SU-DHL-6 (cell line): ENCODE results near the gene AKAP14.

Experiments used
- H2AFZ ChIP-seq: fragments of 200-600 bp; sonication (generic); 2 replicates; pipeline ENCODE4 v1.6.1; 2014; ENCODE audit warnings: low read depth, mild to moderate bottlenecking, moderate library complexity, mixed read lengths, antibody characterized with exemption, low read length; ENCODE audit not compliant: severe bottlenecking
- H3F3A ChIP-seq: fragments of 200-600 bp; shearing (Covaris generic); 2 replicates; pipeline ENCODE4 v1.6.0; 2016; ENCODE audit warnings: antibody characterized with exemption, mild to moderate bottlenecking; ENCODE audit not compliant: insufficient read depth
- H3K27ac ChIP-seq: fragments of 200-600 bp; sonication (generic); 2 replicates; pipeline ENCODE4 v1.5.1; 2016; ENCODE audit warnings: low read depth, mild to moderate bottlenecking, low read length, moderate library complexity, mixed read lengths
- H3K27me3 ChIP-seq: fragments of 200-600 bp; sonication (generic), shearing (Covaris generic); 2 replicates; pipeline ENCODE4 v1.6.0; 2014; ENCODE audit warnings: mild to moderate bottlenecking, low read length
- H3K36me3 ChIP-seq: fragments of 200-600 bp; sonication (generic); 2 replicates; pipeline ENCODE4 v1.6.1; 2014; ENCODE audit warnings: mild to moderate bottlenecking, low read length, mixed read lengths
- H3K4me2 ChIP-seq: fragments of 300-600, 200-600 bp; shearing (Covaris generic), sonication (generic); 2 replicates; pipeline ENCODE4 v1.6.0; 2014; ENCODE audit warnings: low read length, low read depth, mild to moderate bottlenecking; ENCODE audit not compliant: poor library complexity, severe bottlenecking
- H3K4me3 ChIP-seq: fragments of 200-600 bp; sonication (generic); 2 replicates; pipeline ENCODE4 v1.5.1; 2014; ENCODE audit warnings: antibody characterized with exemption, low read length, mild to moderate bottlenecking, mixed read lengths; ENCODE audit not compliant: insufficient read depth, poor library complexity, severe bottlenecking
- H3K79me2 ChIP-seq: fragments of 200-600 bp; sonication (generic); 2 replicates; pipeline ENCODE4 v1.6.1; 2014; ENCODE audit warnings: mild to moderate bottlenecking, low read length, moderate library complexity; ENCODE audit not compliant: insufficient read depth
- H3K9ac ChIP-seq: fragments of 200-600 bp; sonication (generic); 2 replicates; pipeline ENCODE4 v1.7.0; 2014; ENCODE audit warnings: mild to moderate bottlenecking, low read length
- H3K9me2 ChIP-seq: fragments of 200-600 bp; sonication (generic); replicated peaks from 2 replicates; pipeline ENCODE4 v1.6.1; 2014; ENCODE audit warnings: low read length; ENCODE audit not compliant: insufficient read depth
- H3K9me3 ChIP-seq: fragments of 200-600 bp; sonication (generic); 2 replicates; pipeline ENCODE4 v1.6.1; 2014; ENCODE audit warnings: low read length, mixed read lengths; ENCODE audit not compliant: insufficient read depth
- H4K20me1 ChIP-seq: fragments of 200-600 bp; sonication (generic); 2 replicates; pipeline ENCODE4 v1.6.1; 2014; ENCODE audit warnings: low read depth, mild to moderate bottlenecking, antibody characterized with exemption, low read length, moderate library complexity, mixed read lengths
- CTCF ChIP-seq: fragments of 200-600 bp; sonication (generic); IDR thresholded peaks from one replicate; pipeline ENCODE4 v1.5.1; 2017; ENCODE audit warnings: antibody characterized with exemption, mild to moderate bottlenecking, low read length, moderate library complexity; ENCODE audit not compliant: insufficient read depth, poor library complexity, severe bottlenecking
- EZH2phosphoT487 ChIP-seq: fragments of 200-600 bp; sonication (generic), shearing (Covaris generic); conservative IDR thresholded peaks from 2 replicates; pipeline ENCODE4 v1.6.1; 2018; ENCODE audit warnings: mild to moderate bottlenecking, antibody characterized with exemption, low read length, moderate library complexity, mixed read lengths

The AKAP14 gene

GRCh38 chrX:119941336-119941735, 45.6 kb downstream of the AKAP14 start:
- Histone ChIP-seq H4K20me1 (no peaks in the 10 kb centered on the region), H3K36me3 (no peaks in the 10 kb centered on the region), H3K27ac (no peak overlapping the region), H3K9me2 (no peaks in the 10 kb centered on the region), H3K9me3 (no peaks in the 10 kb centered on the region), H3K27me3 (no peaks in the 10 kb centered on the region), H3F3A (peaks cover 4% of the 10 kb centered on the region; the same call in 1 of the 2 replicates), H3K4me3 (no peak overlapping the region), H3K4me2 (no peak overlapping the region), H3K9ac (no peak overlapping the region), H2AFZ (no peak overlapping the region), H3K79me2 (peaks cover 13% of the 10 kb centered on the region)
- TF ChIP-seq CTCF = no peak
- TF ChIP-seq EZH2phosphoT487 = no peak

DNA sequence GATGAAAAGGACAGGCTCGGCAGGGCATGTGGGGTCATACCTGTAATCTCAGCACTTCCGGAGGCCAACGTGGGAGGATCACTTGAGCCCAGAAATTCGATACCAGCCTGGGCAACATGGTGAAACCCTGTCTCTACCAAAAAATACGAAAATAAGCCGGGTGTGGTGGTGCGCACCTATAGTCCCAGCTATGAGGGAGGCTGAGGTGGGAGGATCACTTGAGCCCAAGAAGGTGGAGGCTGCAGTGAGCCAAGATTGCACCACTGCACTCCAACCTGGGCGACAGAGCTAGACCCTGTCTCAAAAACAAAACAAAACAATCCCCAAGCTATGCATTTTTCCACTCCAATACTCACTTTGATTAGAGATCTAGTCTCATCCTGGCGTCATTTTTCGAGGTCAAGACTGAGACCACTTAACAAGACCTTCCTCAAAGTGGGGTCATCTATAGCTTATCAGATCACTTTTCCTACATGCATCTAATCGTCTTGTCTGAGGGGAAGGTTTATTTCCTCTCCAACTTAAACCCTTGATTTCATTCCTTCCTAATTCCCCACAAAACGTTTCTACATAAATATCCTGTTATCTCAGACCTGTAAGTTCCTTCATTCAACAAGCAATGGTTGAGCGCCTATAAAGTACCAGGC, 46.6 kb downstream of the AKAP14 start:
- H3K9ac ChIP-seq = peak overlapping the region; percentile 80
- H3K27ac ChIP-seq = no peak overlapping the region
- H3K27me3 ChIP-seq = no peaks in the 10 kb centered on the region
- no peaks in the 10 kb centered on the region for H3K9me2 ChIP-seq
- H3K4me3 ChIP-seq = peak overlapping the region; percentile 81
- H3K36me3 ChIP-seq = no peaks in the 10 kb centered on the region
- no peak for TF ChIP-seq CTCF
- TF ChIP-seq EZH2phosphoT487 = no peak
- peaks cover 13% of the 10 kb centered on the region for H3K79me2 ChIP-seq
- peaks cover 4% of the 10 kb centered on the region; the same call in 1 of the 2 replicates for H3F3A ChIP-seq
- peak overlapping the region; percentile 87 for H2AFZ ChIP-seq
- H3K9me3 ChIP-seq = no peaks in the 10 kb centered on the region
- peak overlapping the region; percentile 95 for H3K4me2 ChIP-seq
- no peaks in the 10 kb centered on the region for H4K20me1 ChIP-seq

DNA sequence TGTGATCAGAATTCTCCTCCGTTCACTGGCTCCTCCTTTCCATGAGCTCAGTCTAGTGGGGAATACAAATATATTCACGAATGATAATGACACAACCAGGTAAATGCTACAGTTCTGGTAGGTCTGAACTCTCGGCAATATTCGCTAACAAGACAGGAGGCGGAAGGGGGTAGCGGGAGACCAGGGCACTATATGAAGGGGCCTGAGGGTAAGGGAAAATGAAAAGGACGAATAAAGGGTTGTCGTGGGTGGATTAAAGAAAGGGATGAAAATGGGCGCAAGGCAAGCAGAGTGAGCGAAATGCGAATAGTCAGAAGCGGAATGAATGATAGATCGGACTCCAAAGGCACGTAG, 47.1 kb downstream of the AKAP14 start:
- TF ChIP-seq EZH2phosphoT487 = no peak
- no peak for TF ChIP-seq CTCF
- Histone ChIP-seq H2AFZ (peak overlapping the region; percentile 87), H3K27me3 (no peaks in the 10 kb centered on the region), H3K4me3 (peak overlapping the region; percentile 81), H3K4me2 (peak overlapping the region; percentile 95), H3K9me3 (no peaks in the 10 kb centered on the region), H4K20me1 (no peaks in the 10 kb centered on the region), H3K9ac (peak overlapping the region; percentile 80), H3F3A (peaks cover 4% of the 10 kb centered on the region; the same call in 1 of the 2 replicates), H3K79me2 (peaks cover 13% of the 10 kb centered on the region), H3K36me3 (no peaks in the 10 kb centered on the region), H3K9me2 (no peaks in the 10 kb centered on the region), H3K27ac (peak overlapping the region; percentile 65)
